ENCODE results near the gene ZNRF4. TPM values are rescaled to one million over a fixed set of nuclear protein-coding genes. Genes with fewer than 3 reads are reported as not detected.

The ZNRF4 gene
- total and polyA plus RNA-seq, 2 experiments from 2014 or later = not detected

DNA sequence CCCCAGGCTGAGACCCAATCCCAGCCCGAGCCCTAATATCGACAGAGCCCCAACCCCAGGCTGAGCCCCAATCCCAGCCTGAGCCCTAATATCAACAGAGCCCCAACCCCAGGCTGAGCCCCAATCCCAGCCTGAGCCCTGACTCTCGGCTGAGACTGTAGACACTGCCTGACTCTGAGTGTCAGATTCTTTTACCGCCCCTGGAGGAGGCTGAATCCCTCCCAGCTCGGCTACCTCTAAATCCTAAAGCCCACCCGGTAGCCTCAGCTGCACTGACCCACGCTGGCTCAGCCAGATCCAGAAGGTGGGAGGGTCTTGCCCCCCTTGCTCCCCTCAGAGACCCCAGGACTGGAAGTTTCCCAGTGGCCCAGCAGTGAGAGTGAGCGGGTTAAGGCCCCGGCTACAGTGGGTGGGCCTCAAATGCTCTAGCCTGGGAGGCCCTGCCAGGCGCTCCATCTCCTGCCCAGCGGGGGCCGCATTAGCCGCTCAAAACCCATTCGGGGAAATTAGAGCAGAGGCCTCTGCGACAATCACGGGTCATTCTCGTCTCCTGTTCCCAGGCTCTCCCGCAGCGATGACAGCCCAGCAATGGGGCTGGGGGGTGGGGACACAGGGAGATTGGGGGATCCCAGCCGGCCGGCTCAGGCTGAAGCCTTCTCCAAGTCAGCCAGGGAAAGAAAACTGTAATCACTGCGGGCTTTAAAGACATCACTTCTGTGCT lies 43.8 kb downstream of the ZNRF4 start:
- Histone ChIP-seq H3K27me3 (ENCODE audit: insufficient read depth) (peaks cover 84% of the 10 kb centered on the region), H3F3A (replicated peaks; ENCODE audit: low read depth) (no peaks in the 10 kb centered on the region), H3K36me3 (ENCODE audit: insufficient read depth) (no peaks in the 10 kb centered on the region), H4K20me1 (replicated peaks; ENCODE audit: insufficient read depth) (no peaks in the 10 kb centered on the region; the same call in 1 of the 2 replicates), H3K4me1 (ENCODE audit: insufficient read depth) (no peaks in the 10 kb centered on the region), H3K4me2 (peak overlapping the region; percentile 67), H3K9me2 (ENCODE audit: insufficient read depth) (no peaks in the 10 kb centered on the region), H3K27ac (ENCODE audit: low read depth) (no peak overlapping the region), H3K4me3 (0 out of 2 replicates have a peak overlapping the region, but pooled peaks have one; percentile 30), H2AFZ (no peak overlapping the region), H3K79me2 (replicated peaks; ENCODE audit: insufficient read depth) (no peaks in the 10 kb centered on the region)
- Mint-ChIP-seq H3K36me3 (ENCODE audit: low read depth) (peaks cover 23% of the 10 kb centered on the region), H3K4me3 (no peak overlapping the region), H3K4me1 (peaks cover 11% of the 10 kb centered on the region), H3K27me3 (ENCODE audit: insufficient read depth, low read depth, poor library complexity) (peaks cover 67% of the 10 kb centered on the region), H3K9me3 (peaks cover 34% of the 10 kb centered on the region), H3K27ac (no peak overlapping the region)
- DNase-seq (ENCODE audit: low spot score) (peak; percentile 87), ATAC-seq (peak; percentile 96)
- TF ChIP-seq STAT1 (IDR thresholded peaks at IDR 0.05; ENCODE audit: unreplicated experiment) = no peak
- no peak for TF ChIP-seq EZH2phosphoT487 (IDR thresholded peaks at IDR 0.05; ENCODE audit: unreplicated experiment)
- TF ChIP-seq NANOG (IDR thresholded peaks at IDR 0.05; ENCODE audit: borderline replicate concordance) = peak; percentile 93
- peak; percentile 58 for TF ChIP-seq CREB1 (CRISPR knock-in tag; IDR thresholded peaks at IDR 0.05; ENCODE audit: low read depth)
- 0 out of 2 replicates have a peak, but pooled peaks have one; percentile 32 for TF ChIP-seq ZNF462 (CRISPR knock-in tag; IDR thresholded peaks at IDR 0.05)
- peak; percentile 53 for TF ChIP-seq POLR2AphosphoS5 (IDR thresholded peaks at IDR 0.05; ENCODE audit: low read depth)
- no peak for TF ChIP-seq CTCF (conservative IDR thresholded peaks at IDR 0.05; ENCODE audit: low read depth in 2 of 2)
- no peak for TF ChIP-seq JUNB (IDR thresholded peaks at IDR 0.05; ENCODE audit: unreplicated experiment)
